ENCODE results near the gene HS6ST3.

Gene HS6ST3

GRCh38 chr13:96809366-96810096 lies 719.6 kb downstream of the HS6ST3 start:
- no peak for DNase-seq

GRCh38 chr13:96810104-96810503 lies 720.2 kb downstream of the HS6ST3 start:
- no peak for DNase-seq

- DNase-seq: no peak
Measured at GRCh38 chr13:96811049-96811448, 721.1 kb downstream of the HS6ST3 start.

DNA sequence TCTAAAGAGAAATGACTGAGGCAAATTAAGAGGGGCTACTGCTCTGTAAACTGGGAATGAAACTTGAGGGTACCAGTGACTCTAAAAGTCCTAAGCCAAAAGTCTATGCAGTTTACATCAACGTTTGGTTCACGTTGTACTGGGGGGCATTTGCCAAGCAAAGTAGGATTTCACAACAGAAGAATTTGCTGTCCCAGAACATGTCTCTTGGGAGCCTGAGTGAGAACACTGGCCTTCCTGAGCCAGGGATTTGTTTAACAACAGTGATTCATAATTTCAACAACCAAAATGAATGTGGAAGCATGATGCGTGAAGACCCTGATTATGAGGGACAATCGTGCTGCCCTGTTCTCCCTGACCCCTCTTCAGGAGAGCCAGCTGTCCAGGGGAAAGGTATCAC lies 726.4 kb downstream of the HS6ST3 start:
- no peak for DNase-seq

- no peak for DNase-seq
Measured at GRCh38 chr13:96816874-96817273, 727.0 kb downstream of the HS6ST3 start.

DNA sequence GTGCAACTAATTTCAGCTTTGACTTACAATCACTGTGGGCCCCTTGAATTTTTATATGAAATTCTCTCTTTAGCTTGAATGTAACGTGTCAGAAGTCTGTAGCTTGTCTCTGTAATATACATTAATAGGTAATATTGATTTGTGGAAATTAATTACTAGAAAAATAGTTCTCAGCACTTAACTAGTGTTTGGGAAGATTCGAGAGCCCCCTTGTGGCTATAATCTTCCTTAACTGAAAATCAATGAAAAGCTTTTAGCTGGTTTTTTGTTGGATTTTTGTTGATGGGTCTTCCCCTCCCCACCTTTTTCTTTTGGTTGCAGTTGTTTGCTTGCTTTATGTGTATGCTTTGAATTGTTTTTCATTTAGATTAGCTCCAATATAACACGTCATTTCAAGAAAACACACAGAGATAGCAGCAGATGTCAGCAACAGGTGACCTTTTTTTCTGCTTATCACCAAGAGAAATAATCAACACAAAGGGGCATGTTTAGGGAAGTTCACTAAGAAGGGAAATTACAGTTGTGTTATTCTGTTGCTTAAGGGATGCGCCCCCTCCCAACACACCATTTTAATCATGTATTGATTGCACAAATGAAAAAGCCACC lies 727.5 kb downstream of the HS6ST3 start:
- no peak for DNase-seq

GRCh38 chr13:96819375-96819774 lies 729.5 kb downstream of the HS6ST3 start:
- DNase-seq: no peak

DNA sequence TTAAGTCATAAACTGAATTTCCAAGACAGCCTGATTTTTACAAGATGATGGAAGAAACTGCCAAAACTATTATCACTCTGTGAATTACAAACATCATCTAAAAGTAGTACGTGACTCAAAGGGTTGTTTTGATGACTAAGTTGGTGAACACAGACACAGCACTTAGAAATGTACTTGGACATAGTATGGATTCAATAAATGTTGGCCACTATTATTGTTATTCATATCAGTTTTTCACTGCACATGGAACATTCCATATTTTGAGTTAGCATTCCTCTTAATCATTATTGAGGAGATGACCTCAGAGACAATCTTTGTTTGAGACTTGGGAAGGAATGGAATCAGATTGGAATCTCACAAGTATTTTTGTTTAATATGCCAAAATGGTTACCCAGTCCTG lies 731.5 kb downstream of the HS6ST3 start:
- no peak for DNase-seq

DNA sequence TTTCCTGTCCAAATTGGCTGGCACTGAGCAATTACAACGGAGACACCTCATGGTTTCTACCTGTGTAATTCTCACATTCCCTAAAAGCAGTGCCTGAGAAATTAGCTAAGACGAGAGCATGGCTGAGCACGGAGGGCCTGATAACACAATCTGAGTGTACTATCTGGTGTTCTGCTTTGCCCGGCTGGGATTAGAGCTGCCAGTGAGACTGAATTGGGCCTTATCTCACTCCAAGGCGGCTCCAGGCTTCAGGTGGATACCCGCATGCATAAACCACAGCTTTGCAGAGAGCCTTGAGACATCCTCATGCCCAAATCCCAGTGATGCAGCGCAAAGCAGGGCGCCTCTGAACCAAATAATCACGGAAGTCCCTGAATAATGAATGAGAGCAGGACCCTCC lies 732.1 kb downstream of the HS6ST3 start:
- DNase-seq: no peak

DNA sequence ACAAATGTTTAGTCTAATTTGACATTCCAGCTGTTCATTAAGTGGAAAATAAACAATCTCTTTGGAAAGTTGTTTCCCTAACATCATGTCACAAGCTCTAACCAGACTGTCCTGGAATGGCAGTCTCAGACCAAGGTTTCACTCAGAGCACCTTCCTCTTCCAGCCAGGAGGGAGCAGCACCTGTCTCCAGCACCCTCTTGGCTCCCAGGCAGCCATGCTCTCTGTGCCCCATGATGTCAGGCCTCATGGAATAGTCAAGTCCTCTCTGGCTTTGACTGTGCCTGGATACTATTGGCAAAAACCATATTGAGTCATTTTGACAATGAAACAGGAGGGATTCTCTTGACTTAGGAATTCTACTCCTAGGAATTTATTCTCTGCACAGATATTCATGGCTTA lies 733.0 kb downstream of the HS6ST3 start:
- DNase-seq: no peak

DNA sequence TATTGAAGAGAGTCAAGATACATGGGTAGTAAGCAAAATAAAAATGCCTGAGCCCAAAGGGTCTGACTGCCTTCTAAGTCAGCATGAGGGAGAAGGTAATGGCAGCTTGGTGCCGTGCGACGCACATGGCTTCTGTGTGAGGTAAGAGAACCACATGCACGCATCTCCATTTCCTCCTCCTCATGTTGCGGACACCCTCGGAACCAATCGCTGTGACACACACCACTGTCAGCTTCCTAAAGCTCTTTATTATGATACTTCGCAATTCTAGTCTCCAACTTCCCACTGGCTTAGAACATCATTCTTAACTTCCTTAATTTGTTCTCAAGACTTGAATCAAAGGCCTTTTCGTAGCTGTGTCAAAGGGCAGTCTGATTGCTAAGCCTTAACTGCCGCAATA lies 734.2 kb downstream of the HS6ST3 start:
- DNase-seq: no peak

DNA sequence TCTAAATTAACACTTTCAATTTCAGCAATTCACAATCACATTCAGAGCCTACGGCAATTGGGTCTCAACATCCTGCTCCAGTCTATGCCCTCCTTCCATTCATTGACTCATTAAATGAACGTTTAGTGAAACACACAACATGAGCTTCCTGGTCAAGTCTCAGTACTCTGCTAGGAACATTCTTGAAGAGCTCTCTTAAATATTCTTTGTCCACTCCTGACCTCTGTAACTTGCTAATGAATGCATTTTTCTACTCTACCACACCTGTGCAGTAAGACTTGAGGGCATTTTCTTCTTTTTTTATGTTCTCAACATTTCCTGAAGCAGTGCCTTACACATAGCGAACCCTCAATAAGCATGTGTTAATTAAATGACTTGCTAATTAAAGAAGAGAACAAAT lies 735.7 kb downstream of the HS6ST3 start:
- DNase-seq: no peak

GRCh38 chr13:96834626-96835025 lies 744.7 kb downstream of the HS6ST3 start:
- no peak for DNase-seq

GRCh38 chr13:96835546-96835945 lies 745.6 kb downstream of the HS6ST3 start:
- no peak for DNase-seq

DNA sequence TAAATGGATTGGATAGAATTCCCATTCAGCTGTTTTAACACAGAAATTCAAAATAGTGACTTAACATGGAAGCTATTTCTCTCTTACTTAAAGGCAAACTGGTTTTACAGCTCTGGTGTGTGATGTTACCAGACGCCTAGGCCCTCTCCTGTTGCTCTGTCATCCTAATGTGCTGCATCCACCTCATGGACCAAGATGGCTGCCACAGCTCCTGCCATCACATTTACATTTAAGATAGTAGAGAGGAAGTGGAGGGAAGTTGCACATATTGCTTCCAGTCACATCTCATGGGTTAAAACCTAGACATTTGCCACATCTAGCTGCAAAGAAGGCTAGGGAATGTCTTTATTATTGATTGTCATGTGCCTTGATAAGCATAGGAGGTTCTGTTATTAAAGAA lies 746.8 kb downstream of the HS6ST3 start:
- no peak for DNase-seq

DNA sequence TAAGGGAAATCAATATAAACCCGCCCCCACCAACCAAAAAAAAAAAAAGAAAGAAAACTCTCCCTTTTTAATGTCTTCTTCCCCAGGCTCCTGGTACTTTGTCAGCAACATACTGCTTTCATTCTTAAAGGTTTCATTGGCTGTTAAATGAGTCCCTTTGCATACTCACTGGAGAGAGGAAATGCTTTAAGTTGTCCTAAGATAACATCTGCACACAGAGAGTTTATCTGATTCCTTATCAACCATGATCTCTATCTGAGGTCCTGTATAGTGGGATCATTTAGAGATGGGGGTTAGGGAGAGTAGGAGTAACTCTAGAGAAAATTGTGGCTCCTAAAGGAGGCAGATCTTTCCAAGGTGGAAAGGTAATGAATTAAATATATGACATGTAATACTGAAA lies 747.9 kb downstream of the HS6ST3 start:
- DNase-seq: no peak

DNA sequence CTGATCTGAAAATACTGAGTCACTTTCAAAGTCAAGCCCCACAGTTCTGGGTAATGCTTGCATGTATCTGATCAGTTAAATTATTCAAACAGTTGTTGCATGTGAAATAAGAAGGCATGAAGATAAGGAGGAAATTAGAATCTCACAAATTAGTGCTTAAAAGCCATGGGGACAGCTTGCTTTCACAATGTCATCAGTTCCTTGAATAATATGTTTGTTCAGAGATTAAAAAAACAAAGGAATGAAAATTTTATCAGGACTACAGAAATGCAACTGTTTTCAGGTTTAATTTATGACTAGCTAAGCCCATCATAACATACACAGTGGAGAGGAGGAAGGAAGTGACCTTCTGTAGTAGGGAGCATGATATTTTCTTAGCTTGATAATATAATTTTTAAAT lies 754.3 kb downstream of the HS6ST3 start:
- DNase-seq: no peak

DNA sequence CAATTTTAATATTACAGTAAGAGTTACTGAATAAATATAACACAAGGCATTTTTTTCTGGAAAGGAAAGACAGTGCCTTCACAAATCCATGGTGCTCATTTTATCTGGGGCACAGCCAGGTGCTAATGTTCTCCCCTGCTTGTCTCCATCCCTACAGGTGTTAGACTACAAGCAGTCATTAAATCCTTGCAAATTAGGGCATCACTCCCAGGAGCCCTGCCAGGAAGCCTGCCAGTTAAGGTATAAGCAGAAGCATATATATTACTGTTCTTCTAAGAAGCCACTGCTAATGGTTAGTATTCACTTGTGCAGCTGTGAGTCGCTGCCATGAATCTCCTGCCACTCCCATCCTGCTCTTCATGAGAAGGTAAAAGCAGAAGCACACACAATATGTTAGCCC lies 754.7 kb downstream of the HS6ST3 start:
- no peak for DNase-seq

DNA sequence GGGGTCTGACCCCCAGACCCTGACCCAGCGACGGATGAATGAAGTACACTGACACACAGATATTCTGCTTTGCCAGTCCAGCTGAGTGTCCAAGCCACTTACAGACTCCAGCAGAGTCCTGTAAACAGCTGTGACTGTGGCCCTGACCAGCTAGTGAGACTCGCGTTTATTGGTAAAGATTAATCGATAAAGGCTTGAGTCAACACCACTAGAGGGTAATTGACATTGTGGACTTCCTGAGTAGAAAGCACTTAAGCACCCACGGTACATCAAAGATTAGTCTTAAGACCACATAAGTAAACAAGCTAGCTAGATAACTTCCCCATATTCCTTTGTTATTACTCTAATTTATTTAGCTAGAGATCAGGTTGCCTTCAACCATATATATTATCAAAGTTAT lies 758.4 kb downstream of the HS6ST3 start:
- DNase-seq: no peak

DNA sequence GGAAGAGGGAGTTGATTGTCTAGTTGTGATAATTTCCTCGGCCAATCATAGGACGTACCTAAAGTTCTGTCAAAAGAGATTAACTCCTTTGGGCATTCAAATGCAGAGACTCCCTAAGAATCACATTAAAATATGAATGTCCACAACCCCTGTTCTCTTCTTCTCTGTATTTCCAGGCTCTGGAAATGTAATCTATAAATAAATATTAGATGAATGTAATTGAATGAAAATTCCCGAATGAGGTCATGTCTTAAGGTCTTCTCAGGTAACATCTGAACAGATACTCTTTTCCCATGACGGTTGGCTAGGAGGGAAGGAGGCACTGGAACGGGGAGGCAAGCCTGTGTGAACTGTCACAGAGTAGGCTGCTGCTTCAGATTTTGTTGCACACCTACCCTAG lies 759.2 kb downstream of the HS6ST3 start:
- no peak for DNase-seq

DNA sequence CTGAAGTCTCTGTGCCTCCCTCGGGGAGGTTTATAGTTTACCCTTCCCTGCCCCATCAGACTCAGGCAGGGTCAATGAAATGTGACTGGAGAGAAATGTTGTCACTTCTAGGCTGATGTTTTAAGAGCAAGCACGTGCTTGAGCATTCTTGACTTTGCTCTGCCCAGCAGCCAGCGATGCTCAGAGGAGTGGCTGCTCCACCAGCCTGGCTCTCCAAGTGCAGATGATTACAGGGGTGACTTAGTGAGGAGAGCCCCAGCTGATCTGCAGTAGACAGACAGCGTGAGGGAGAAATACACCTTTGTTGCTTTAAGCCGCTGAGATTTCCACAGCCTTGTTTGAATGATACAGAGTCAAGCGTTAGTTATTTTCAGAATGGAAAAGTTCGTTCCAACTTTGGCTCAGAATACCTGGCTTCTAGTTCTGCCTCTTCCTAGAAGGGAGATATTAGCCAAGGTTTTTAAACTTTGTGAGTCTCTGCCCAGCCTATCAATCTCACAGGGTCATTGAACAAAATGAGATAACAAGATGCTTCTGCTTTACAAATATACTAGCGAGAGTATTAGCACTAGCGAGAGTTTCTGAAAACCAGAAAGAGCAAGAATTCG lies 760.7 kb downstream of the HS6ST3 start:
- DNase-seq: no peak

- DNase-seq: no peak
Measured at GRCh38 chr13:96851856-96852445, 762.0 kb downstream of the HS6ST3 start.

DNA sequence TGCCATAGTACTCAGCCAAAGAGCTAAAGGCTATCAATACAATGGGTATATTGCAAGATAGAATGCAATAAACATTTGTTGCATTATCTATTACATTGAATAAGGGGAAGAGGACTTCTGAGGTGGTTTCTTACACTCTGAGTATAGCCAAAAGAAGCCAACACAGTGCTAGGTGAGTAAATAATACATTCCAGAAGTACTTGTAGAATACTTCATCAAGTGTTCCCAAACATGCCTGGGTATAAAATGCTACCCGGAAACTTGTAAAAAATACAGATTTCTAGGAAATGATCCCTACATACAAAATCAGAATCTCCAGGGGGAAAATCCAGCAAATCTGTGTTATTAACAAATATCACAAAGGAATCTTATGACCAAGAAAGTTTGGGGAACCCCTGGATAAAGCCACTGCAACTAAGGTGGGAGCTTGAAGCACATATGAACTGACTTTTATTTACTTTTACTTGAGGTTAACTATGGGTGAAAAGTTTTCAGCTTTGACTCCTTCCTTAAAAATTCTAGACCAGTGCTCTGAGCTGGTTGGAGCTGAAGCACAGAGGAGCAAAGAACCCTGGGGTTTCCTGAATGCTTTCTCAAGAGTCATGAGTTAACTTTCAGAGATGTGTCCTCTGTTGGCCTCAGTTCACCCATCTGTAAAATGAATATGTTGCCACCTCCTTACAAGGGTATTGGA lies 768.4 kb downstream of the HS6ST3 start:
- DNase-seq: no peak

- DNase-seq: no peak
Measured at GRCh38 chr13:96860882-96861281, 771.0 kb downstream of the HS6ST3 start.

Data from NCI-H2107 (cell line).